HEK293T (cell line): Measurements from ENCODE around the gene SSR2.

Experiments used
- ARNT ChIP-seq: fragments of 450-650 bp; IDR thresholded peaks from 2 replicates; pipeline ENCODE4 v1.6.1; 2017; ENCODE audit warnings: mild to moderate bottlenecking
- CTBP1 ChIP-seq: fragments of 450-650 bp; IDR thresholded peaks from 2 replicates; pipeline ENCODE4 v1.6.1; 2016; ENCODE audit warnings: borderline replicate concordance
- FOXK2 ChIP-seq: fragments of 450-650 bp; IDR thresholded peaks from 2 replicates; pipeline ENCODE4 v1.6.1; 2016; ENCODE audit warnings: mild to moderate bottlenecking
- FOXM1 ChIP-seq: fragments of 450-650 bp; IDR thresholded peaks from 2 replicates; pipeline ENCODE4 v1.6.1; 2017; ENCODE audit warnings: mild to moderate bottlenecking, borderline replicate concordance
- HDGF ChIP-seq: fragments of 450-650 bp; IDR thresholded peaks from 2 replicates; pipeline ENCODE4 v1.6.1; 2017; ENCODE audit warnings: antibody characterized with exemption, borderline replicate concordance
- SP1 ChIP-seq: fragments of 450-650 bp; IDR thresholded peaks from 2 replicates; pipeline ENCODE4 v1.6.1; 2017
- SUZ12 ChIP-seq: fragments of 450-650 bp; IDR thresholded peaks from 2 replicates; pipeline ENCODE4 v1.6.1; 2016; ENCODE audit warnings: mild to moderate bottlenecking

GRCh38 chr1:156026588-156026987 lies 5.8 kb upstream of the SSR2 start:
- TF ChIP-seq SP1 = no peak
- TF ChIP-seq HDGF = no peak
- no peak for TF ChIP-seq SUZ12
- no peak for TF ChIP-seq ARNT
- TF ChIP-seq FOXK2 = no peak
- TF ChIP-seq FOXM1 = no peak
- TF ChIP-seq CTBP1 = no peak
